ENCODE data around the gene CPED1. TPM values are rescaled to one million over a fixed set of nuclear protein-coding genes. Genes with fewer than 3 reads are reported as not detected.
"Not testable (repeated sequence)": the region's sequence is repeated elsewhere in the genome, so short reads cannot be mapped to it uniquely, and the experiment has no call there.

CPED1 gene
- total RNA-seq, 1 experiment from 2014 or later = 0.13 TPM

DNA sequence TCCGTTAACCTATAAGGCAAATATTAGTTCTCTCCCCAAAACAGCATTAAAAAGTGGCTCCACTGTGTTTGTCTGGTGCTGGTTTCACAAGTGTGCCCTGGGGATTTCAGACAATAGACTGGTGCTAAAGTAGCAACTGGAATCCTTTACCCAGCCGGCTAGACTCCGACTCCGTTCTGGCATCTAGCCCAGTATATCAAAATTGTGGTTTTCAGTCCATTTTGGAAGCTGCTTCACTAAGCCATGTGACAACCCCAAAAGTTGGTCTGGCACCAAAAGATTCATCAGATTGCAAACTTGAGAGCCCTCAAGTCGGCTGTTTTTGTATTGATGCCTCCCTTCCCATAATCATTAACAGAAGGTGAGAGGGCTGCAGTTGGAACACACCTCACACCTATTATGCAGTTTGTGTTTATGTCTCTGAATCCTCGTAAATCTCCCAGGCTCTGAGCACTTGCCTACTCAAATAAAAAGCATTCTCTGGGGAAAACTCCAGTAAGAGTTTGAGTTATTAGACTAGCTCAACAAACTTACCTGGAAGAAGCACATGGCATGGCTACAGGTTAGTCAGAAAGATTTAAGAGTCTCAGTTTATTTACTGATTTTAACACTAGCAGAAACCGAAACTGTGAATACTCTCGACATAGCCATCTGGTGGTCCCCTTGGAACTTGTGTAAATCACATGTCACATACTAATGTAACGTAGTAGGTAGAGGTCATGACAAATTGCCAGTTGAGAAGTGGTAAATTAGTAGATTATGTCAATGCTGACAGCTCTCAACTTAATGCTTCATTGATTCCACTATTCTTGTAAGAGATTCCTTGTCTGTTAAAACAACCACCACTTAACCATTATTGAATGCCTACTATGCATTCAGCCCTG is 325.5 kb downstream of the CPED1 start:
- TF ChIP-seq, protein P1, sequence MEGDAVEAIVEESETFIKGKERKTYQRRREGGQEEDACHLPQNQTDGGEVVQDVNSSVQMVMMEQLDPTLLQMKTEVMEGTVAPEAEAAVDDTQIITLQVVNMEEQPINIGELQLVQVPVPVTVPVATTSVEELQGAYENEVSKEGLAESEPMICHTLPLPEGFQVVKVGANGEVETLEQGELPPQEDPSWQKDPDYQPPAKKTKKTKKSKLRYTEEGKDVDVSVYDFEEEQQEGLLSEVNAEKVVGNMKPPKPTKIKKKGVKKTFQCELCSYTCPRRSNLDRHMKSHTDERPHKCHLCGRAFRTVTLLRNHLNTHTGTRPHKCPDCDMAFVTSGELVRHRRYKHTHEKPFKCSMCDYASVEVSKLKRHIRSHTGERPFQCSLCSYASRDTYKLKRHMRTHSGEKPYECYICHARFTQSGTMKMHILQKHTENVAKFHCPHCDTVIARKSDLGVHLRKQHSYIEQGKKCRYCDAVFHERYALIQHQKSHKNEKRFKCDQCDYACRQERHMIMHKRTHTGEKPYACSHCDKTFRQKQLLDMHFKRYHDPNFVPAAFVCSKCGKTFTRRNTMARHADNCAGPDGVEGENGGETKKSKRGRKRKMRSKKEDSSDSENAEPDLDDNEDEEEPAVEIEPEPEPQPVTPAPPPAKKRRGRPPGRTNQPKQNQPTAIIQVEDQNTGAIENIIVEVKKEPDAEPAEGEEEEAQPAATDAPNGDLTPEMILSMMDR (conservative IDR thresholded peaks at IDR 0.05) = no peak
- no peaks in the 10 kb centered on the region; the same call in 1 of the 2 replicates for H3K27me3 Mint-ChIP-seq (ENCODE audit: low read depth)
- no peak overlapping the region for H2BK12ac ChIP-seq (ENCODE audit: insufficient read length, low read depth, low read length)
- H3K14ac ChIP-seq (ENCODE audit: insufficient read depth, low read length) = no peak overlapping the region
- no peak overlapping the region for H3T11ph ChIP-seq (ENCODE audit: low read length)
- H4K91ac ChIP-seq (ENCODE audit: insufficient read length, low read depth, low read length) = no peak overlapping the region
- no peak overlapping the region for H2BK5ac ChIP-seq (ENCODE audit: insufficient read length, low read length)
- no peak overlapping the region for H3K56ac ChIP-seq (ENCODE audit: insufficient read length, low read depth, low read length)
- H3K79me2 ChIP-seq (ENCODE audit: insufficient read depth, low read length) = no peaks in the 10 kb centered on the region
- no peak overlapping the region for H2BK20ac ChIP-seq (ENCODE audit: low read depth, low read length, poor library complexity, severe bottlenecking)
- no peak overlapping the region for H4K5ac ChIP-seq (ENCODE audit: insufficient read length, low read depth, low read length)
- H3K36me3 Mint-ChIP-seq (ENCODE audit: insufficient read depth in 1 of 3, low read depth in 3 of 3) = no peaks in the 10 kb centered on the region; a peak in 1 of 7 replicates
- H4K8ac ChIP-seq (replicated peaks; ENCODE audit: insufficient read length, low read depth, low read length) = no peak overlapping the region
- no peaks in the 10 kb centered on the region for H3K23me2 ChIP-seq (ENCODE audit: insufficient read length, low read depth, low read length, poor library complexity, severe bottlenecking)
- no peak overlapping the region for H3K18ac ChIP-seq (ENCODE audit: insufficient read length, low read depth, low read length)
- no peak overlapping the region for H3K9ac ChIP-seq (ENCODE audit: extremely low read depth, insufficient read length, low read length)
- no peak overlapping the region for H3K27ac Mint-ChIP-seq
- no peaks in the 10 kb centered on the region for H4K20me1 ChIP-seq (ENCODE audit: control insufficient read depth, insufficient read depth, insufficient read length)
- H3K4me3 Mint-ChIP-seq = no peak overlapping the region
- H2BK15ac ChIP-seq (ENCODE audit: low read depth, low read length) = no peak overlapping the region
- no peaks in the 10 kb centered on the region for H3K27me3 ChIP-seq (ENCODE audit: insufficient read depth, low read length)
- H3K27ac ChIP-seq (ENCODE audit: insufficient read length, low read depth, low read length) = no peak overlapping the region
- H3K4ac ChIP-seq (ENCODE audit: low read depth, low read length) = no peak overlapping the region
- no peak overlapping the region for H3K4me2 ChIP-seq (ENCODE audit: insufficient read depth, insufficient read length, low read length)
- H3K23ac ChIP-seq (ENCODE audit: insufficient read length, low read depth, low read length) = no peak overlapping the region
- no peaks in the 10 kb centered on the region for H3K4me1 Mint-ChIP-seq
- no peak for DNase-seq
- no CpG with 5 or more reads among the region's 9 CpGs for WGBS (ENCODE audit: extremely low coverage, insufficient read length, low lambda C conversion rate)
- no peak overlapping the region for H2AFZ ChIP-seq (ENCODE audit: low read length)
- peaks cover 0 to 3% of the 10 kb centered on the region in 2 experiments; a peak in 2 of 5 replicates for H3K9me3 Mint-ChIP-seq
- no peaks in the 10 kb centered on the region for H3K4me1 ChIP-seq (ENCODE audit: insufficient read depth, low read length)
- H2BK120ac ChIP-seq (ENCODE audit: low read depth, low read length, poor library complexity, severe bottlenecking) = no peak overlapping the region
- H3K79me1 ChIP-seq (ENCODE audit: insufficient read depth, low read depth, low read length, poor library complexity, severe bottlenecking) = no peaks in the 10 kb centered on the region
- no peak overlapping the region for H2AK5ac ChIP-seq (ENCODE audit: insufficient read length, low read length)
- no peaks in the 10 kb centered on the region for H3K9me3 ChIP-seq (ENCODE audit: control insufficient read depth, low read depth, low read length)

DNA sequence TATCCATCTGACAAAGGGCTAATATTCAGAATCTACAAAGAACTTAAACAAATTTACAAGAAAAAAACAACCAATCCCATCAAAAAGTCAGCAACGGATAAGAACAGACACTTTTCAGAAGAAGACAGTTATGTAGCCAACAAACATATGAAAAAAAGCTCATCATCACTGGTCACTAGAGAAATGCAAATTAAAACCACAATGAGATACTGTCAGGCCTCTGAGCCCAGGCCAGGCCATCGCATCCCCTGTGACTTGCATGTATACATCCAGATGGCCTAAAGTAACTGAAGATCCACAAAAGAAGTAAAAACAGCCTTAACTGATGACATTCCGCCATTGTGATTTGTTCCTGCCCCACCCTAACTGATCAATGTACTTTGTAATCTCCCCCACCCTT is 326.7 kb downstream of the CPED1 start:
- H3K79me2 ChIP-seq (ENCODE audit: insufficient read depth, low read length); DNase-seq: not testable (repeated sequence)
- no CpG with 5 or more reads among the region's 3 CpGs for WGBS (ENCODE audit: extremely low coverage, insufficient read length, low lambda C conversion rate)

More for the DNA sequence above, 326.7 kb downstream of the CPED1 start:
- not testable (repeated sequence) for H3K18ac ChIP-seq (ENCODE audit: insufficient read length, low read depth, low read length); H2BK120ac ChIP-seq (ENCODE audit: low read depth, low read length, poor library complexity, severe bottlenecking); H3K27me3 Mint-ChIP-seq (ENCODE audit: low read depth); H3K4me2 ChIP-seq (ENCODE audit: insufficient read depth, insufficient read length, low read length); H3K9me3 Mint-ChIP-seq; H3K9ac ChIP-seq (ENCODE audit: extremely low read depth, insufficient read length, low read length); H3K27ac ChIP-seq (ENCODE audit: insufficient read length, low read depth, low read length); H3K36me3 Mint-ChIP-seq (ENCODE audit: insufficient read depth in 1 of 3, low read depth in 3 of 3); H4K5ac ChIP-seq (ENCODE audit: insufficient read length, low read depth, low read length); H4K20me1 ChIP-seq (ENCODE audit: control insufficient read depth, insufficient read depth, insufficient read length); H3K4me3 Mint-ChIP-seq; H2AFZ ChIP-seq (ENCODE audit: low read length); H3K23me2 ChIP-seq (ENCODE audit: insufficient read length, low read depth, low read length, poor library complexity, severe bottlenecking); H2BK12ac ChIP-seq (ENCODE audit: insufficient read length, low read depth, low read length); H4K91ac ChIP-seq (ENCODE audit: insufficient read length, low read depth, low read length); H3K14ac ChIP-seq (ENCODE audit: insufficient read depth, low read length); H2BK5ac ChIP-seq (ENCODE audit: insufficient read length, low read length); H3K27ac Mint-ChIP-seq; H3K4ac ChIP-seq (ENCODE audit: low read depth, low read length); H3K4me1 ChIP-seq (ENCODE audit: insufficient read depth, low read length); H2BK20ac ChIP-seq (ENCODE audit: low read depth, low read length, poor library complexity, severe bottlenecking); H3K4me1 Mint-ChIP-seq; H2AK5ac ChIP-seq (ENCODE audit: insufficient read length, low read length); H4K8ac ChIP-seq (replicated peaks; ENCODE audit: insufficient read length, low read depth, low read length); H3K27me3 ChIP-seq (ENCODE audit: insufficient read depth, low read length); H3K79me1 ChIP-seq (ENCODE audit: insufficient read depth, low read depth, low read length, poor library complexity, severe bottlenecking); H3K56ac ChIP-seq (ENCODE audit: insufficient read length, low read depth, low read length); H3K9me3 ChIP-seq (ENCODE audit: control insufficient read depth, low read depth, low read length); H3K23ac ChIP-seq (ENCODE audit: insufficient read length, low read depth, low read length); H3T11ph ChIP-seq (ENCODE audit: low read length); H2BK15ac ChIP-seq (ENCODE audit: low read depth, low read length)

Measured in H9 (cell line).